Measurements from ENCODE around the gene HOXD8. TPM values are rescaled to one million over a fixed set of nuclear protein-coding genes. Genes with fewer than 3 reads are reported as not detected.

The HOXD8 gene
- total and polyA plus RNA-seq, 8 donors = 0.32 to 2.9 (median 1.8) TPM

GRCh38 chr2:176155356-176156044 is 26.0 kb downstream of the HOXD8 start:
- ATAC-seq = no peak
- no peaks in the 10 kb centered on the region for H3K9me3 ChIP-seq
- no peak for DNase-seq
- H3K4me3 ChIP-seq = no peak overlapping the region
- peaks cover 98 to 100% of the 10 kb centered on the region in 2 donors for H3K27me3 ChIP-seq
- intact Hi-C loops (cut with DNase I) = no loop called here
- TF ChIP-seq CTCF (IDR thresholded peaks at IDR 0.05) = no peak
- H3K36me3 ChIP-seq = no peaks in the 10 kb centered on the region
- no peak overlapping the region for H3K27ac ChIP-seq
- H3K4me1 ChIP-seq = peaks cover 0 to 10% of the 10 kb centered on the region in 2 donors

- no peak for DNase-seq
- TF ChIP-seq CTCF (IDR thresholded peaks at IDR 0.05) = no peak
- Histone ChIP-seq H3K9me3 (no peaks in the 10 kb centered on the region), H3K27ac (no peak overlapping the region), H3K27me3 (peaks cover 98 to 100% of the 10 kb centered on the region in 2 donors), H3K36me3 (no peaks in the 10 kb centered on the region), H3K4me1 (peaks cover 0 to 14% of the 10 kb centered on the region in 2 donors), H3K4me3 (no peak overlapping the region)
- no peak for ATAC-seq
- intact Hi-C loops (cut with DNase I) = no loop called here
Measured at GRCh38 chr2:176156301-176156806, 26.8 kb downstream of the HOXD8 start.

- Histone ChIP-seq H3K4me1 (peaks cover 0 to 14% of the 10 kb centered on the region in 2 donors), H3K27ac (no peak within 1 kb of the TSS), H3K9me3 (no peaks in the 10 kb centered on the region), H3K4me3 (no peak within 1 kb of the TSS), H3K36me3 (no peaks in the 10 kb centered on the region), H3K27me3 (peaks cover 98 to 100% of the 10 kb centered on the region in 2 donors)
- ATAC-seq = no peak
- intact Hi-C loops (cut with DNase I) = no loop called here
- no peak for TF ChIP-seq CTCF (IDR thresholded peaks at IDR 0.05)
- DNase-seq = no peak
Measured at GRCh38 chr2:176156807-176157498, 27.4 kb downstream of the HOXD8 start, which contains the start of gene HOXD3. TSS of gene HOXD3 (plus strand) at chr2:176157307. CDS start at chr2:176169115, 11,808 bp downstream.

- no peaks in the 10 kb centered on the region for H3K36me3 ChIP-seq
- intact Hi-C loops (cut with DNase I) = no loop called here
- peaks cover 98 to 100% of the 10 kb centered on the region in 2 donors for H3K27me3 ChIP-seq
- peaks cover 0 to 14% of the 10 kb centered on the region in 2 donors for H3K4me1 ChIP-seq
- DNase-seq (no peak), ATAC-seq (no peak)
- TF ChIP-seq CTCF (IDR thresholded peaks at IDR 0.05) = no peak
- no peak overlapping the region for H3K27ac ChIP-seq
- H3K9me3 ChIP-seq = no peaks in the 10 kb centered on the region
- H3K4me3 ChIP-seq = no peak overlapping the region
Measured at GRCh38 chr2:176157499-176158185, 28.1 kb downstream of the HOXD8 start.

All from left lung (tissue), 10 donors.